Measurements from ENCODE around the gene HK2. TPM values are rescaled to one million over a fixed set of nuclear protein-coding genes. Genes with fewer than 3 reads are reported as not detected.
"Not testable (repeated sequence)": the region's sequence is repeated elsewhere in the genome, so short reads cannot be mapped to it uniquely, and the experiment has no call there.

HK2 gene
- total RNA-seq, 2 donors from 2014 or later, result 3.4 to 8.1 TPM

- H3K27me3 ChIP-seq, result no peaks in the 10 kb centered on the region
- no peaks in the 10 kb centered on the region for H3K9me3 ChIP-seq
- no peak overlapping the region for H3K27ac ChIP-seq
- no peak for TF ChIP-seq CTCF (IDR thresholded peaks at IDR 0.05)
- DNase-seq (ENCODE audit: low spot score), result no peak
- no peaks in the 10 kb centered on the region for H3K36me3 ChIP-seq
- H3K4me3 ChIP-seq, result no peak overlapping the region
- H3K4me1 ChIP-seq, result no peaks in the 10 kb centered on the region
Observed at GRCh38 chr2:74887960-74888700, 54.2 kb downstream of the HK2 start.

- no peak overlapping the region for H3K4me3 ChIP-seq
- H3K27ac ChIP-seq, result no peak overlapping the region
- H3K9me3 ChIP-seq, result no peaks in the 10 kb centered on the region
- no peaks in the 10 kb centered on the region for H3K36me3 ChIP-seq
- no peak for DNase-seq (ENCODE audit: low spot score)
- no peaks in the 10 kb centered on the region for H3K4me1 ChIP-seq
- TF ChIP-seq CTCF (IDR thresholded peaks at IDR 0.05), result no peak
- no peaks in the 10 kb centered on the region for H3K27me3 ChIP-seq
Observed at GRCh38 chr2:74889159-74889558, 55.2 kb downstream of the HK2 start.

GRCh38 chr2:74890711-74891110, 56.8 kb downstream of the HK2 start:
- no peak overlapping the region for H3K27ac ChIP-seq
- H3K27me3 ChIP-seq, result no peaks in the 10 kb centered on the region
- no peaks in the 10 kb centered on the region for H3K36me3 ChIP-seq
- no peak overlapping the region for H3K4me3 ChIP-seq
- no peak for TF ChIP-seq CTCF (IDR thresholded peaks at IDR 0.05)
- H3K9me3 ChIP-seq, result no peaks in the 10 kb centered on the region
- H3K4me1 ChIP-seq, result no peaks in the 10 kb centered on the region
- no peak for DNase-seq (ENCODE audit: low spot score)

GRCh38 chr2:74891136-74891764, 57.3 kb downstream of the HK2 start:
- TF ChIP-seq CTCF (IDR thresholded peaks at IDR 0.05), result no peak
- no peak overlapping the region for H3K27ac ChIP-seq
- no peak for DNase-seq (ENCODE audit: low spot score)
- no peak overlapping the region for H3K4me3 ChIP-seq
- H3K27me3 ChIP-seq, result no peaks in the 10 kb centered on the region
- H3K4me1 ChIP-seq, result no peaks in the 10 kb centered on the region
- H3K9me3 ChIP-seq, result no peaks in the 10 kb centered on the region
- H3K36me3 ChIP-seq, result no peaks in the 10 kb centered on the region

GRCh38 chr2:74891816-74892215, 57.9 kb downstream of the HK2 start:
- not testable (repeated sequence) for H3K27ac ChIP-seq; H3K4me1 ChIP-seq; H3K4me3 ChIP-seq; DNase-seq (ENCODE audit: low spot score); H3K36me3 ChIP-seq; H3K27me3 ChIP-seq; H3K9me3 ChIP-seq

GRCh38 chr2:74892609-74893008, 58.7 kb downstream of the HK2 start:
- Histone ChIP-seq H3K27me3 (no peaks in the 10 kb centered on the region), H3K36me3 (no peaks in the 10 kb centered on the region), H3K4me3 (no peak overlapping the region), H3K4me1 (no peaks in the 10 kb centered on the region), H3K27ac (no peak overlapping the region), H3K9me3 (no peaks in the 10 kb centered on the region)
- TF ChIP-seq CTCF (IDR thresholded peaks at IDR 0.05), result no peak
- peak; percentile 44 for DNase-seq (ENCODE audit: low spot score)

Data from right atrium auricular region (tissue), 2 donors.